GM10266 (cell line): ENCODE data around the gene ACP4.
"Not testable (repeated sequence)": the region's sequence is repeated elsewhere in the genome, so short reads cannot be mapped to it uniquely, and the experiment has no call there.

ENCODE experiments used
- DNase-seq: peaks from one replicate; pipeline ENCODE4 v3.0.0; 2012; ENCODE audit errors: extremely low spot score
- TF ChIP-seq, protein P1 (sequence below): IDR thresholded peaks from 2 replicates; pipeline ENCODE4 v1.5.1; 2012; ENCODE audit warnings: mild to moderate bottlenecking, low read depth; ENCODE audit not compliant: control insufficient read depth, insufficient read depth; ENCODE audit errors: missing control alignments

ACP4 gene

DNA sequence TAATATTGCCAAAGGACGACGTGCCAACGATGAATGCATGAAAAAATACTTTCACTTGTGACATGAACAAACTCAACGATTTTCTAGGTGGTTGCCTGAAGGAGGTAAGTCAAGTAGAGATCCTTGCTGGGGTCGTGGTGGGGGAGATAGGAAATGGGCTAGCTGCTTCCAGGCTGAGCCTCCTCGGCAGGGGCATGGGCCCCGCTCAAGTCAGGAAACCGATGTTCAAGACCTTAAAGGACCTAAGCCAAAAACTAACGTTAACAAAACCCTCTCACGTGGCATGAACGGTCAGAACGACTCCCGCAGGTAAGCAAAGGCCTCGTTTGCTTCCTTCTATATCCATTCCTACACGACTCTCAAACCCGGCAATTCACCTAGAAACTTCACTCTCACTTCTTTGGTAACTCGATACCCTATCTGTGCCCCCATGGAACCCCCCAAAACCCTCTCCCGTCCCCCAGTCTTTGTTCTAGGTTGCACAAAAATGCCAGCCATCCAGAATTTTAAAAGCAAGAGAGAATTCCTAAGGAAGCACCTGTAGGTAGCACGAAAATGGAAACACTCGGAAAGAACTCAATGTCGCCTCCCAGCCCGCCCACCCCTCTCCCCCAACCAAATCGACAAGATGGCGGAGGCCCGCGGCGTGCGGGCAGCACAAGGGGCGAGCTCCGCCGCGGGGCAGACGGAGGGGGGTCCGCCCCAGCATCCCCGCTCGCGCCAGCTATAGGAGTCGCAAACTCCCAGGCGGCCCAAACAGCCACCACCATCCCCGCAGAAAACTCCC, 13.6 kb downstream of the ACP4 start:
- DNase-seq, result no peak
- TF ChIP-seq, protein P1, sequence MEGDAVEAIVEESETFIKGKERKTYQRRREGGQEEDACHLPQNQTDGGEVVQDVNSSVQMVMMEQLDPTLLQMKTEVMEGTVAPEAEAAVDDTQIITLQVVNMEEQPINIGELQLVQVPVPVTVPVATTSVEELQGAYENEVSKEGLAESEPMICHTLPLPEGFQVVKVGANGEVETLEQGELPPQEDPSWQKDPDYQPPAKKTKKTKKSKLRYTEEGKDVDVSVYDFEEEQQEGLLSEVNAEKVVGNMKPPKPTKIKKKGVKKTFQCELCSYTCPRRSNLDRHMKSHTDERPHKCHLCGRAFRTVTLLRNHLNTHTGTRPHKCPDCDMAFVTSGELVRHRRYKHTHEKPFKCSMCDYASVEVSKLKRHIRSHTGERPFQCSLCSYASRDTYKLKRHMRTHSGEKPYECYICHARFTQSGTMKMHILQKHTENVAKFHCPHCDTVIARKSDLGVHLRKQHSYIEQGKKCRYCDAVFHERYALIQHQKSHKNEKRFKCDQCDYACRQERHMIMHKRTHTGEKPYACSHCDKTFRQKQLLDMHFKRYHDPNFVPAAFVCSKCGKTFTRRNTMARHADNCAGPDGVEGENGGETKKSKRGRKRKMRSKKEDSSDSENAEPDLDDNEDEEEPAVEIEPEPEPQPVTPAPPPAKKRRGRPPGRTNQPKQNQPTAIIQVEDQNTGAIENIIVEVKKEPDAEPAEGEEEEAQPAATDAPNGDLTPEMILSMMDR, result no peak

DNA sequence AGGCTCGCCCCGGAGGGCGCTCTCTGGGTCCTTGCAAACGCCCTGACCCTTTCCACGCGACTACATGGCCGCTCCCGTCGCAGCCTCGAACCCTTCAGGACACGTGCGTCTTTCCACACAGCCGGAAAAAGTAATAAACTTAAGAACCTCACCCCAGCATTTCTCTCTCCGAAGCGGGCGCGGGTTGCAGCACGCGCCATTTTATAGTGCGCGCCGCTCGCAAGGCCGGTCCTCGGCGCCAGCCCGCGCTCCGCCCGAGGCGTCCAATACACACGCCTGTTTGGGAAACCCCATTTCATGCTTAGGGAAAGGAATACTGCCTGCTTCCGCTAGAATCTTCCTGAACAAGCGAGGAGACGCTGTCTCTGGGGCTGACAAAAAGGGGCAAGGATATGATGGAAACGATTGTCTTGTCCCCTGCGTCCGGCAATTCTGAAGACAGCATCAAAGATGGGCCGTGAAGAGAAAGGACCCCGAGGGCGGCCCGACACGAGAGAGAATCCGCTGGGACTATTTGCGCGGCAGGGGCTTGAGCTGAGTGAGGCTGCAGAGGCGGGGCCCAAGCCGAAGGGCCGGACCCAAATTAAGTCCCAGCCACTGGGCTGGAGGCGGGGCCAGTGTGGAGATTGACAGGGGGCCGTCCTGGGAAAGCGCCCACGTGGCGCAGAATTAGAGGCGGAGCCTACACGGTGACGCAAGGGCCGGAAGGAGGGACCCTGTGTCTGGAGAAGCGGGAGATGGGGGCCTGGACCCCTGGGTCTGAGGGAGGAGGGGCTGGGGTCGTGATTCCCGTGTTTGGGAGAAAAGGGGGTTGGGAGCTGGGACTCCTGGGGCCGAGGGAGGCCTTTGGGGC, 14.4 kb downstream of the ACP4 start:
- peak; percentile 97 for DNase-seq
- TF ChIP-seq, protein P1, result no peak

DNA sequence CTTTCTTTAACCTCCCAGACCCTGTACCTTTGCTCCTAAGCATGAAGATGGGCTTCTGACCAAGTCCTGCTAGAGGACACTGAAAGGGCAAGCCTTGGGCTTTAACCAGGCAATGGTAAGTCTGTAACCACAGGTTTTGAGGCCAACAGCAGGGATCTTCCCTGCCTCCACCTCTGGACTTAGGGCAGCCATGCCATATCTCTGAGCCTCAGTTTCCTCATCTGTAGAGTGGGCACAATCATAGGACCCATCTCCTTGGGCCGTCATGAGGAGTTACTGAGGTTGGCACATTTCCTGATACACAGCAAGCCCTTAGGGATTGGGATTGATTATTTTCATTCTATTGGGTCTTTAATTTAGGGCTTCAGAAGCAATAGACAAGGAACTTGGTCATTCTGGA, 18.6 kb downstream of the ACP4 start:
- DNase-seq, result no peak
- TF ChIP-seq, protein P1, result no peak

DNA sequence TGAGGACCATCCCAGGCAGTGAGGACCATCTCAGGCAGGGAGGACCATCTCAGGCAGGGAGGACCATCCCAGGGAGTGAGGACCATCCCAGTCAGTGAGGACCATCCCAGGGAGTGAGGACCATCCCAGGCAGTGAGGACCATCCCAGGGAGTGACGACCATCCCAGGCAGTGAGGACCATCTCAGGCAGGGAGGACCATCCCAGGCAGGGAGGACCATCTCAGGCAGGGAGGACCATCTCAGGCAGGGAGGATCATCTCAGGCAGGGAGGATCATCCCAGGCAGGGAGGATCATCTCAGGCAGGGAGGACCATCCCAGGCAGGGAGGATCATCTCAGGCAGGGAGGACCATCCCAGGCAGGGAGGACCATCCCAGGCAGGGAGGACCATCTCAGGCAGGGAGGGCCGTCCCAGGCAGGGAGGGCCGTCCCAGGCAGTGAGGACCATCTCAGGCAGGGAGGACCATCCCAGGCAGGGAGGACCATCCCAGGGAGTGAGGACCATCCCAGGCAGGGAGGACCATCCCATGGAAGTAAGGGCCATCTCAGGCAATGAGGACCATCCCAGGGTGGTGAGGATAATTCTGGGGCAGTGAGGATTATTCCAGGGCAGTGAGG, 21.5 kb downstream of the ACP4 start:
- DNase-seq, result not testable (repeated sequence)

DNA sequence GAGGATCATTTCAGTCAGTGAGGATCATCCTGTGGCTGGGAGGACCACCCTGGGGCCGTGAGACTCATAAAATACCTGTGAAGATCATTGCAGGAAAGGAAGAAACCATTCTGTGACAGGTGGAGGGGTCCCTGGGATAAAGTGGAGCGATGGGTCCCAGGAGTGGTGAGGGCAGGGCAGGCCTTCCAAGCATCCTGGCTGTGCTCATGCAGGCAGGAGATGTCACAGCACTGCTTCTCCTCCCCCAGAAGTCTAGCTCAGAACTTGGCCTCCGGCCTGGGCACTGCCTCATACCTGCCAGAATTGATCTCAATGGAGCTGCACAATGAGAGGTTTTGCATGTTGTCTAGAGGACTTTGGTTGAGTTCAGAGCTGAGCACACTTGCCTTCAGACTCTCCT, 22.3 kb downstream of the ACP4 start:
- TF ChIP-seq, protein P1, result no peak
- DNase-seq, result no peak

DNA sequence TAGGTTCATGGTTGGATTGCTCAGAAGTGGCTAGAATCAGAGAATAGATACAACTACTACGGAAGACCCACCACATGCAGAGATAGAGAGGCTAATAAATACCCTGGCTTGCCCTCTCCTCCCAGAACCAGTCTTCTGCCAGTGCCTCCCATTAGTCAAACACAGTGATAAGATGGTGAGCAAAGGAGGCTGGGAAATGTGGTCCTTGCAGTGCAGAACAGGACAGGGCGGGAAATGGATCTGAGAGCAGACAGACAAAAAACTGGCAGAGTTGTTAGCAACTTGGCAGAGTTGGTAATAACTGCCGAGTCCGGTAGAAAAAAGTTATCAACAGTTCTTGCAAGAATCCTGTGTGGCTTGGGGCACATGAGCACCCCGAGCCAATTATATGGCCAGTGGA, 24.7 kb downstream of the ACP4 start:
- no peak for DNase-seq
- TF ChIP-seq, protein P1, result no peak

DNA sequence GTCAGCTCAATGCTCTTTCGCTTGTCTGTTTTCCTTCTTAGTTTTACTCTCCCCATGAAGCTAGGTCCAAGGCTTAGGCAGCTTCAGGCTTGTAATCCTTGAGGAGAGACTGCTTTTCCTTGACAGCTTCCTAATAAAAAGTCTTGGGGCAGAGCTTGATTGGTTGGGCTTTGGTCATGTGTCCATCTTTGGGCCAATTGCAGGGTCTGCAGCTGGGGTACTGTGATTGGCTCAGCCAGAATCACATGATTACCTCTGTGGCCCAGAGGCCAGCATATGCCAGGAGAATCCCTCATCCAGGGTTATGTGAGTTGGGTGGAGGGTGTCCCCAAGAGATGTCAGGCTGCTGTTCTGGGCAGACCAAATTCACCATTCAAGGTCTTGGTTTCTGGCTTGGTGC, 25.2 kb downstream of the ACP4 start:
- DNase-seq, result no peak
- TF ChIP-seq, protein P1, result no peak
